Stimulated activated CD4-positive, alpha-beta T cell treated with anti-CD3 and anti-CD28 coated beads, TNF-alpha, amount 100 ng/mL, for 1 hour (primary cell): Measurements from ENCODE around the gene GPX2.

Experiments used
- DNase-seq, 3 donors: peaks; one replicate each; pipeline ENCODE4 v3.0.0-alpha.2; 2020; ENCODE audit warnings: low read depth in 3 of 3, low spot score in 1 of 3

The GPX2 gene

GRCh38 chr14:64940336-64940910 lies 2.1 kb downstream of the GPX2 start:
- DNase-seq: no peak

GRCh38 chr14:64939817-64940190 lies 2.7 kb downstream of the GPX2 start:
- DNase-seq: no peak

GRCh38 chr14:64938972-64939816 lies 3.4 kb downstream of the GPX2 start:
- DNase-seq: no peak

- DNase-seq: no peak
Observed at GRCh38 chr14:64937821-64938193, 4.7 kb downstream of the GPX2 start.

- DNase-seq: no peak
Observed at GRCh38 chr14:64937171-64937820, 5.2 kb downstream of the GPX2 start.

- no peak for DNase-seq
Observed at GRCh38 chr14:64935508-64935907, 7.0 kb downstream of the GPX2 start.

GRCh38 chr14:64934338-64934929 lies 8.1 kb downstream of the GPX2 start:
- DNase-seq: no peak

- no peak for DNase-seq
Observed at GRCh38 chr14:64932231-64932630, 10.3 kb downstream of the GPX2 start.

GRCh38 chr14:64931123-64931522 lies 11.4 kb downstream of the GPX2 start:
- DNase-seq: no peak

- no peak for DNase-seq
Observed at GRCh38 chr14:64930085-64930843, 12.3 kb downstream of the GPX2 start.

- DNase-seq: no peak
Observed at GRCh38 chr14:64929014-64929359, 13.6 kb downstream of the GPX2 start.

GRCh38 chr14:64928239-64929013 lies 14.1 kb downstream of the GPX2 start:
- DNase-seq: no peak

GRCh38 chr14:64927031-64927430 lies 15.5 kb downstream of the GPX2 start:
- DNase-seq: no peak

GRCh38 chr14:64926398-64926995 lies 16.0 kb downstream of the GPX2 start:
- DNase-seq: no peak

- DNase-seq: no peak
Observed at GRCh38 chr14:64923015-64923414, 19.5 kb downstream of the GPX2 start.

- DNase-seq: no peak
Observed at GRCh38 chr14:64920465-64920864, 22.1 kb downstream of the GPX2 start.

- no peak for DNase-seq
Observed at GRCh38 chr14:64919618-64920017, 22.9 kb downstream of the GPX2 start.

- no peak for DNase-seq
Observed at GRCh38 chr14:64919215-64919614, 23.3 kb downstream of the GPX2 start.

GRCh38 chr14:64918216-64918615 lies 24.3 kb downstream of the GPX2 start:
- no peak for DNase-seq

GRCh38 chr14:64915797-64916196 lies 26.7 kb downstream of the GPX2 start:
- DNase-seq: no peak
